Measurements from ENCODE around the gene AGBL4. TPM values are rescaled to one million over a fixed set of nuclear protein-coding genes. Genes with fewer than 3 reads are reported as not detected.

AGBL4 gene
- total RNA-seq, 1 donor from 2014 or later = not detected

DNA sequence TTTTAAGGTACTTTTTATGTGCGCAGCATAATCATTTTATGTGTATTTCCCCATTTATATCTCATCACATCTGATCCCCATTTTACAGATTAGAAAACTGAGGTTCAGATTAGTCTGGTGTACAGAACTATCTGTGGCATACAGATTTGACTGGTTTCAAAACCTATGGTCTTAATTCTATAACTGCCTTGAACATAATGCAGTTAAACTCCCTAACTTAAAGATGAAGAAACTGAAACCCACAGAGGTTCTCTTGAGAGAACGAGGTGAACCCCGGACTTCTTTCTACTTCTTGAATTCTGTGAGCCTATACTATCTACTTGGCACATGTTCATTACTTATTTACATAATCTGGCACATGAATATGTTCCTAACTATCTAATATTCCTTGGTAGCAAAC, 479.1 kb downstream of the AGBL4 start:
- DNase-seq (no peak), ATAC-seq (no peak)
- Histone ChIP-seq H3K9me3 (no peaks in the 10 kb centered on the region), H3K27me3 (no peaks in the 10 kb centered on the region), H3K36me3 (no peaks in the 10 kb centered on the region), H3K4me1 (no peaks in the 10 kb centered on the region), H3K27ac (no peak overlapping the region), H3K4me3 (no peak overlapping the region)
- intact Hi-C loops (cut with DNase I) = no loop called here
- TF ChIP-seq, protein P1, sequence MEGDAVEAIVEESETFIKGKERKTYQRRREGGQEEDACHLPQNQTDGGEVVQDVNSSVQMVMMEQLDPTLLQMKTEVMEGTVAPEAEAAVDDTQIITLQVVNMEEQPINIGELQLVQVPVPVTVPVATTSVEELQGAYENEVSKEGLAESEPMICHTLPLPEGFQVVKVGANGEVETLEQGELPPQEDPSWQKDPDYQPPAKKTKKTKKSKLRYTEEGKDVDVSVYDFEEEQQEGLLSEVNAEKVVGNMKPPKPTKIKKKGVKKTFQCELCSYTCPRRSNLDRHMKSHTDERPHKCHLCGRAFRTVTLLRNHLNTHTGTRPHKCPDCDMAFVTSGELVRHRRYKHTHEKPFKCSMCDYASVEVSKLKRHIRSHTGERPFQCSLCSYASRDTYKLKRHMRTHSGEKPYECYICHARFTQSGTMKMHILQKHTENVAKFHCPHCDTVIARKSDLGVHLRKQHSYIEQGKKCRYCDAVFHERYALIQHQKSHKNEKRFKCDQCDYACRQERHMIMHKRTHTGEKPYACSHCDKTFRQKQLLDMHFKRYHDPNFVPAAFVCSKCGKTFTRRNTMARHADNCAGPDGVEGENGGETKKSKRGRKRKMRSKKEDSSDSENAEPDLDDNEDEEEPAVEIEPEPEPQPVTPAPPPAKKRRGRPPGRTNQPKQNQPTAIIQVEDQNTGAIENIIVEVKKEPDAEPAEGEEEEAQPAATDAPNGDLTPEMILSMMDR (IDR thresholded peaks at IDR 0.05) = no peak

DNA sequence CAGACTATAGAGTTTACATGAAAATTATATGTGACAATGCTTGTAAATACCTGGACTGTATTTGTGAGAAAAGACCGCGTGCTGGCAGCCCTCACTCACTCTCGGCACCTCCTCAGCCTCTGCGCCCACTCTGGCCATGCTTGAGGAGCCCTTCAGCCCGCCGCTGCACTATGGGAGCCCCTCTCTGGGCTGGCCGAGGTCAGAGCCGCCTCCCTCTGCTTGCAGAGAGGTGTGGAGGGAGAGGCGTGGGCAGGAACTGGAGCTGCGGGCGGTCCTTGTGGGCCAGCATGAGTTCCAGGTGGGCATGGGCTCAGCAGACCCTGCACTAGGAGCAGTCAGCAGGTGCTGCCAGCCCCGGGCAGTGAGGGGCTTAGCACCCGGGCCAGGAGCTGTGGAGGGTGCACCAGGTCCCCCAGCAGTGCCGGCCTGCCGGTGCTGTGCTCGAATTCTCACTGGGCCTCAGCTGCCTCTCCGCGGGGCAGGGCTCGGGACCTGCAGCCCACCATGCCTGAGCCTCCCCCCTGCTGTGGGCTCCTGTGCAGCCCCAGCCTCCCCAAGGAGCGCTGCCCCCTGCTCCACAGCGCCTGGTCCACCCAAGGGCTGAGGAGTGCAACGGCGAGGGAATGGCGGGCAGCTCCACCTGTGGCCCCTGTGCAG, 482.5 kb downstream of the AGBL4 start:
- Histone ChIP-seq H3K27me3 (no peaks in the 10 kb centered on the region), H3K9me3 (no peaks in the 10 kb centered on the region), H3K27ac (no peak overlapping the region), H3K36me3 (no peaks in the 10 kb centered on the region), H3K4me1 (no peaks in the 10 kb centered on the region), H3K4me3 (no peak overlapping the region)
- DNase-seq (no peak), ATAC-seq (no peak)
- TF ChIP-seq, protein P1 (IDR thresholded peaks at IDR 0.05) = no peak
- intact Hi-C loops (cut with DNase I) = no loop called here

DNA sequence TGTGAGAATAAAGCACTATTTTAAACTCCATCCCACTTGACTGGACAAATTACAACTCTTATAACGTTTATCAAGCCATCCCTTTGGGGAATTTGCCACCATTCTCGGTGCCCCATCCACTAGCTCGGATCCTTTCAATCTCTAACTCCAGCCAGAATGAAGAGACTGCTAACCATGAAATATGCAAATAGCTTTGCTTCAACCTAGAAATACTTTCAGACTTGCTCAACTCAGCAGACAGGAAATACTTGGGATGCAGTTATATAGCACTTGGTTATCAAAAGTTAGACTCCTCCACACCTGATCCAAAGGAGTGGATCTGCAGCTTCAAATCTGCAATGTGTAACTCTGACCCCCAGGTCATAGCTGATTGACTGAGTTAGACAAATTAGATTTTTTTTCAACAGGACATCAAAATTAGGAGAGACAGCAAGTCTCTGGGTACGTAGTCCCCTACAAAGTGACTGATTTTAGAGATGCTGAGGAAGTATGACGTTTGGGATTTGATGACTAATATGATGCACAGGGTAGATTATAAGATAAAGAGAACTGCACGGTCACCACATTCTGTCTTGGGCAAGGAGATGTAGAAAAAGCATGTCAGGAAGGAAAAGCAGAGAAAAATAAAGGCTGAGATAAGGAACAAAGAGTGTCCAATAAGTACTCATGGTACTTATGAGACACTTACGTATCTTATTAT, 496.0 kb downstream of the AGBL4 start:
- no peaks in the 10 kb centered on the region for H3K27me3 ChIP-seq
- H3K36me3 ChIP-seq = no peaks in the 10 kb centered on the region
- DNase-seq = no peak
- H3K9me3 ChIP-seq = no peaks in the 10 kb centered on the region
- ATAC-seq = no peak
- H3K27ac ChIP-seq = no peak overlapping the region
- no peaks in the 10 kb centered on the region for H3K4me1 ChIP-seq
- H3K4me3 ChIP-seq = no peak overlapping the region
- intact Hi-C loops (cut with DNase I) = no loop called here
- TF ChIP-seq, protein P1 (IDR thresholded peaks at IDR 0.05) = no peak

DNA sequence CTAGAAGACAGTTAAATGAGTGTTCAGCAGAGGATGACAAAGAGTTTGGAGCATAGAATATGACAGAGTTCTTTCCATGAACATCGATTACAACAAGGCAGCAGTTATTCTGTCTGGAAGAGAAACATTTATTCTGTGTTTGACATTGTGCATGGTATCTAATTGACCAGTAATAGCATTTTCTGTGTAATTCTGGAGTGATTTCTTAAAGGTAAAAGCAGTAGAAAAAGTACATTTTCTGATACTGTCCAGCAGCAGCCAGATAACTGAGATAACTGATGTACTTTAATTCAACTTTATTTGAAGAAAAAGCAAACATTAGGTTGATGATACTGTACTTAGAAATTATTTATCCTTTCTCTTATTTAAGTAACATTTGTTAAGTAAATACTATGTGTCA, 497.1 kb downstream of the AGBL4 start:
- ATAC-seq = no peak
- H3K36me3 ChIP-seq = no peaks in the 10 kb centered on the region
- no peak overlapping the region for H3K4me3 ChIP-seq
- intact Hi-C loops (cut with DNase I) = no loop called here
- no peaks in the 10 kb centered on the region for H3K9me3 ChIP-seq
- no peak overlapping the region for H3K27ac ChIP-seq
- H3K27me3 ChIP-seq = no peaks in the 10 kb centered on the region
- TF ChIP-seq, protein P1 (IDR thresholded peaks at IDR 0.05) = no peak
- H3K4me1 ChIP-seq = no peaks in the 10 kb centered on the region
- DNase-seq = no peak

DNA sequence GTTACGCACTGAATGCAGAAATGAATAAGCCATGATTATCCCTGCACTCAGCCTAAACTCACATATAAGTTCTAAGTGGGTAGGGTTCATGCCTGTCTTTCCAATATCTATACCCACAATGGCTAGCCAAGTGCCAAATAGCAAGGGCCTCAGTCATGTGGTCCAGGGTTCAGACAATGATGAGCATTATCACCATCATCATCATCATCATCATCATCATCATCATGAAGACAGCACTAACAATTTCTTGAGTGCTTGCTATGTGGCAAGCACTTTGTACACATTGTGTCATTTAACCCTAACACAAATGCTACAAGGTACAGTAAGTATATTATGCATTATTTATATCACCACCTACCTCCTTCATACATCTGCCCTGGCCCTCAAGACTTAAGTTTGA, 500.0 kb downstream of the AGBL4 start:
- intact Hi-C loops (cut with DNase I) = no loop called here
- TF ChIP-seq, protein P1 (IDR thresholded peaks at IDR 0.05) = no peak
- no peak for DNase-seq
- no peaks in the 10 kb centered on the region for H3K36me3 ChIP-seq
- H3K4me1 ChIP-seq = no peaks in the 10 kb centered on the region
- H3K27ac ChIP-seq = no peak overlapping the region
- no peak overlapping the region for H3K4me3 ChIP-seq
- H3K9me3 ChIP-seq = no peaks in the 10 kb centered on the region
- H3K27me3 ChIP-seq = no peaks in the 10 kb centered on the region
- ATAC-seq = no peak

Measured in upper lobe of right lung (tissue), 1 donor.